SJSA1 (cell line): ENCODE data around the gene SLC27A2. TPM values are rescaled to one million over a fixed set of nuclear protein-coding genes. Genes with fewer than 3 reads are reported as not detected.

Experiments used
- DNase-seq, 2 experiments: peaks; one replicate each; pipeline ENCODE4 v3.0.0-alpha.2; 2015 to 2020; ENCODE audit warnings: low spot score in 2 of 2, low read depth in 1 of 2
- H3K27ac ChIP-seq: fragments of 250-450 bp; sonication (Bioruptor Pico); 2 replicates; pipeline ENCODE4 v1.5.1; 2020; ENCODE audit warnings: mild to moderate bottlenecking, moderate library complexity
- H3K27me3 ChIP-seq: fragments of 250-450 bp; sonication (Bioruptor Pico); replicated peaks from 2 replicates; pipeline ENCODE4 v1.5.1; 2020; ENCODE audit warnings: mild to moderate bottlenecking, moderate library complexity
- H3K36me3 ChIP-seq: fragments of 250-450 bp; sonication (Bioruptor Pico); 2 replicates; pipeline ENCODE4 v1.5.1; 2020; ENCODE audit warnings: mild to moderate bottlenecking
- H3K4me1 ChIP-seq: fragments of 250-450 bp; sonication (Bioruptor Pico); replicated peaks from 2 replicates; pipeline ENCODE4 v1.6.1; 2021; ENCODE audit warnings: mild to moderate bottlenecking
- H3K4me3 ChIP-seq: fragments of 250-450 bp; sonication (Bioruptor Pico); 2 replicates; pipeline ENCODE4 v1.5.1; 2020; ENCODE audit warnings: mild to moderate bottlenecking
- H3K9me3 ChIP-seq: fragments of 250-450 bp; sonication (Bioruptor Pico); replicated peaks from 2 replicates; pipeline ENCODE4 v1.5.1; 2020; ENCODE audit warnings: mild to moderate bottlenecking
- total RNA-seq: library from RNA; depleted of rRNA; stranded (reverse); fragments of >200 nt; shearing (Covaris generic); gene quantifications from 2 replicates; pipeline ENCODE4 v1.2.3, GENCODE V29; 2014

The SLC27A2 gene
- total RNA-seq, 1 experiment from 2014 or later, result 0.13 TPM

GRCh38 chr15:50225057-50225456, 43.1 kb downstream of the SLC27A2 start:
- no peaks in the 10 kb centered on the region for H3K27me3 ChIP-seq
- no peak overlapping the region for H3K27ac ChIP-seq
- no peak overlapping the region for H3K4me3 ChIP-seq
- no peak for DNase-seq
- no peaks in the 10 kb centered on the region; the same call in 1 of the 2 replicates for H3K9me3 ChIP-seq
- no peaks in the 10 kb centered on the region for H3K4me1 ChIP-seq
- H3K36me3 ChIP-seq, result no peaks in the 10 kb centered on the region

GRCh38 chr15:50225938-50226337, 43.9 kb downstream of the SLC27A2 start:
- Histone ChIP-seq H3K4me1 (no peaks in the 10 kb centered on the region), H3K9me3 (no peaks in the 10 kb centered on the region; the same call in 1 of the 2 replicates), H3K27me3 (no peaks in the 10 kb centered on the region), H3K27ac (no peak overlapping the region), H3K4me3 (no peak overlapping the region), H3K36me3 (no peaks in the 10 kb centered on the region)
- DNase-seq, result no peak

- Histone ChIP-seq H3K9me3 (no peaks in the 10 kb centered on the region; the same call in 1 of the 2 replicates), H3K36me3 (no peaks in the 10 kb centered on the region), H3K4me1 (no peaks in the 10 kb centered on the region), H3K4me3 (no peak overlapping the region), H3K27me3 (no peaks in the 10 kb centered on the region), H3K27ac (no peak overlapping the region)
- DNase-seq, result no peak
Measured at GRCh38 chr15:50227076-50227475, 45.1 kb downstream of the SLC27A2 start.

GRCh38 chr15:50228866-50229265, 46.9 kb downstream of the SLC27A2 start:
- DNase-seq, result no peak
- Histone ChIP-seq H3K4me1 (no peaks in the 10 kb centered on the region), H3K36me3 (no peaks in the 10 kb centered on the region), H3K9me3 (no peaks in the 10 kb centered on the region), H3K27me3 (no peaks in the 10 kb centered on the region), H3K27ac (no peak overlapping the region), H3K4me3 (no peak overlapping the region)

- no peaks in the 10 kb centered on the region for H3K4me1 ChIP-seq
- H3K9me3 ChIP-seq, result no peaks in the 10 kb centered on the region
- no peak overlapping the region for H3K4me3 ChIP-seq
- no peaks in the 10 kb centered on the region for H3K36me3 ChIP-seq
- H3K27ac ChIP-seq, result no peak overlapping the region
- DNase-seq, result no peak
- H3K27me3 ChIP-seq, result no peaks in the 10 kb centered on the region
Measured at GRCh38 chr15:50229336-50229735, 47.3 kb downstream of the SLC27A2 start.

- H3K27ac ChIP-seq, result no peak overlapping the region
- no peaks in the 10 kb centered on the region for H3K36me3 ChIP-seq
- H3K27me3 ChIP-seq, result no peaks in the 10 kb centered on the region
- no peak overlapping the region for H3K4me3 ChIP-seq
- DNase-seq, result no peak
- no peaks in the 10 kb centered on the region for H3K9me3 ChIP-seq
- no peaks in the 10 kb centered on the region for H3K4me1 ChIP-seq
Measured at GRCh38 chr15:50231761-50232160, 49.8 kb downstream of the SLC27A2 start.

GRCh38 chr15:50232791-50233190, 50.8 kb downstream of the SLC27A2 start:
- Histone ChIP-seq H3K9me3 (no peaks in the 10 kb centered on the region), H3K27me3 (no peaks in the 10 kb centered on the region), H3K27ac (no peak overlapping the region), H3K4me1 (no peaks in the 10 kb centered on the region), H3K36me3 (no peaks in the 10 kb centered on the region), H3K4me3 (no peak overlapping the region)
- no peak for DNase-seq

- Histone ChIP-seq H3K9me3 (no peaks in the 10 kb centered on the region), H3K4me3 (no peak overlapping the region), H3K4me1 (no peaks in the 10 kb centered on the region), H3K27me3 (no peaks in the 10 kb centered on the region), H3K27ac (no peak overlapping the region), H3K36me3 (no peaks in the 10 kb centered on the region)
- DNase-seq, result no peak
Measured at GRCh38 chr15:50233192-50233736, 51.3 kb downstream of the SLC27A2 start.

GRCh38 chr15:50234764-50235163, 52.8 kb downstream of the SLC27A2 start:
- DNase-seq, result no peak
- Histone ChIP-seq H3K4me1 (no peaks in the 10 kb centered on the region), H3K36me3 (no peaks in the 10 kb centered on the region), H3K27me3 (no peaks in the 10 kb centered on the region), H3K4me3 (no peak overlapping the region), H3K27ac (no peak overlapping the region), H3K9me3 (no peaks in the 10 kb centered on the region)

- DNase-seq, result no peak
- H3K27me3 ChIP-seq, result no peaks in the 10 kb centered on the region
- no peaks in the 10 kb centered on the region for H3K4me1 ChIP-seq
- H3K36me3 ChIP-seq, result no peaks in the 10 kb centered on the region
- no peak overlapping the region for H3K27ac ChIP-seq
- H3K9me3 ChIP-seq, result no peaks in the 10 kb centered on the region
- H3K4me3 ChIP-seq, result no peak overlapping the region
Measured at GRCh38 chr15:50235794-50236193, 53.8 kb downstream of the SLC27A2 start.

- Histone ChIP-seq H3K4me3 (no peak overlapping the region), H3K4me1 (no peaks in the 10 kb centered on the region), H3K36me3 (no peaks in the 10 kb centered on the region), H3K9me3 (no peaks in the 10 kb centered on the region), H3K27me3 (no peaks in the 10 kb centered on the region), H3K27ac (no peak overlapping the region)
- DNase-seq, result no peak
Measured at GRCh38 chr15:50236433-50236832, 54.4 kb downstream of the SLC27A2 start.

- Histone ChIP-seq H3K27ac (no peak overlapping the region), H3K36me3 (no peaks in the 10 kb centered on the region), H3K27me3 (no peaks in the 10 kb centered on the region), H3K4me1 (no peaks in the 10 kb centered on the region), H3K9me3 (no peaks in the 10 kb centered on the region), H3K4me3 (no peak overlapping the region)
- no peak for DNase-seq
Measured at GRCh38 chr15:50238255-50238654, 56.3 kb downstream of the SLC27A2 start.

- Histone ChIP-seq H3K4me1 (no peaks in the 10 kb centered on the region), H3K27ac (no peak overlapping the region), H3K4me3 (no peak overlapping the region), H3K27me3 (no peaks in the 10 kb centered on the region), H3K36me3 (no peaks in the 10 kb centered on the region), H3K9me3 (no peaks in the 10 kb centered on the region)
- DNase-seq, result no peak
Measured at GRCh38 chr15:50241684-50242450, 59.9 kb downstream of the SLC27A2 start.

GRCh38 chr15:50244153-50244552, 62.2 kb downstream of the SLC27A2 start:
- Histone ChIP-seq H3K27me3 (no peaks in the 10 kb centered on the region), H3K4me1 (no peaks in the 10 kb centered on the region; the same call in 1 of the 2 replicates), H3K9me3 (no peaks in the 10 kb centered on the region), H3K36me3 (no peaks in the 10 kb centered on the region), H3K27ac (no peak overlapping the region), H3K4me3 (no peak overlapping the region)
- no peak for DNase-seq
